Trophoblast cell (in vitro differentiated cells and primary cell): ENCODE results near the gene RBM33.

Experiments used
- DNase-seq, 2 donors: peaks; one replicate each; pipeline ENCODE4 v3.0.0-alpha.2; 2016
- H2AFZ ChIP-seq: 2 replicates; pipeline ENCODE4 v1.6.1; 2013; ENCODE audit warnings: low read length, moderate library complexity, mild to moderate bottlenecking; ENCODE audit not compliant: insufficient read depth, poor library complexity
- H2AK5ac ChIP-seq: 2 replicates; pipeline ENCODE4 v1.6.1; 2013; ENCODE audit warnings: mild to moderate bottlenecking, low read length
- H2BK120ac ChIP-seq: 2 replicates; pipeline ENCODE4 v1.6.1; 2013; ENCODE audit warnings: low read length, mild to moderate bottlenecking, moderate library complexity; ENCODE audit not compliant: insufficient read depth, poor library complexity
- H2BK12ac ChIP-seq: 2 replicates; pipeline ENCODE4 v1.6.1; 2013; ENCODE audit warnings: mild to moderate bottlenecking, low read length, moderate library complexity
- H2BK5ac ChIP-seq: 2 replicates; pipeline ENCODE4 v1.6.1; 2013; ENCODE audit warnings: low read length, low read depth, moderate library complexity, mild to moderate bottlenecking; ENCODE audit not compliant: poor library complexity
- H3K14ac ChIP-seq: 2 replicates; pipeline ENCODE4 v1.6.1; 2013; ENCODE audit warnings: mild to moderate bottlenecking, low read length
- H3K18ac ChIP-seq: 2 replicates; pipeline ENCODE4 v1.6.1; 2013; ENCODE audit warnings: mild to moderate bottlenecking, low read length
- H3K23ac ChIP-seq: 2 replicates; pipeline ENCODE4 v1.6.1; 2013; ENCODE audit warnings: low read length
- H3K27ac ChIP-seq: 2 replicates; pipeline ENCODE4 v1.5.1; 2013; ENCODE audit warnings: low read depth, mild to moderate bottlenecking, inconsistent platforms, low read length, moderate library complexity
- H3K27me3 ChIP-seq: 2 replicates; pipeline ENCODE4 v1.6.1; 2013; ENCODE audit warnings: inconsistent platforms, mild to moderate bottlenecking, low read length, moderate library complexity; ENCODE audit not compliant: insufficient read depth
- H3K36me3 ChIP-seq, 2 experiments: 1 replicate in 1 of 2; 2 replicates in 1 of 2; pipeline ENCODE4 v1.6.1; 2013; ENCODE audit warnings: low read length in 2 of 2, mild to moderate bottlenecking in 2 of 2, moderate library complexity in 1 of 2; ENCODE audit not compliant: insufficient read depth in 2 of 2, control insufficient read depth in 1 of 2
- H3K4ac ChIP-seq: 2 replicates; pipeline ENCODE4 v1.6.1; 2013; ENCODE audit warnings: low read depth, mild to moderate bottlenecking, low read length, moderate library complexity
- H3K4me1 ChIP-seq, 2 experiments: 1 replicate in 1 of 2; 2 replicates in 1 of 2; pipeline ENCODE4 v1.6.1; 2013; ENCODE audit warnings: low read length in 2 of 2, mild to moderate bottlenecking in 2 of 2, moderate library complexity in 1 of 2; ENCODE audit not compliant: insufficient read depth in 2 of 2, control insufficient read depth in 1 of 2
- H3K4me2 ChIP-seq: 2 replicates; pipeline ENCODE4 v1.6.1; 2013; ENCODE audit warnings: inconsistent platforms, mild to moderate bottlenecking, low read length, moderate library complexity
- H3K4me3 ChIP-seq: 2 replicates; pipeline ENCODE4 v1.5.1; 2013; ENCODE audit warnings: mild to moderate bottlenecking, low read depth, low read length, inconsistent platforms
- H3K79me1 ChIP-seq: one replicate; pipeline ENCODE4 v1.6.1; 2013; ENCODE audit warnings: low read length
- H3K79me2 ChIP-seq: 2 replicates; pipeline ENCODE4 v1.6.1; 2013; ENCODE audit warnings: low read length, mild to moderate bottlenecking; ENCODE audit not compliant: control insufficient read depth, insufficient read depth, poor library complexity
- H3K9ac ChIP-seq: 2 replicates; pipeline ENCODE4 v1.6.1; 2013; ENCODE audit warnings: mild to moderate bottlenecking, low read length
- H3K9me3 ChIP-seq: 2 replicates; pipeline ENCODE4 v1.6.1; 2013; ENCODE audit warnings: low read depth, mild to moderate bottlenecking, control low read depth, inconsistent platforms, low read length; ENCODE audit not compliant: insufficient read depth
- H4K12ac ChIP-seq: 2 replicates; pipeline ENCODE4 v1.6.1; 2013; ENCODE audit warnings: low read depth, mild to moderate bottlenecking, low read length, moderate library complexity
- H4K8ac ChIP-seq: 2 replicates; pipeline ENCODE4 v1.6.1; 2013; ENCODE audit warnings: low read depth, mild to moderate bottlenecking, low read length, moderate library complexity
- H4K91ac ChIP-seq: one replicate; pipeline ENCODE4 v1.6.1; 2013; ENCODE audit warnings: low read depth, mild to moderate bottlenecking, low read length, moderate library complexity
- WGBS: extraction: QIAGEN DNeasy Blood & Tissue Kit; methylation state at CpG from one replicate; pipeline ENCODE4 v1.1.7; 2013; ENCODE audit warnings: missing lambda C conversion rate; ENCODE audit not compliant: insufficient read length, insufficient coverage; ENCODE audit errors: extremely low coverage; 5-methylcytosine and 5-hydroxymethylcytosine counted together

RBM33 gene

GRCh38 chr7:155795401-155795800 lies 150.9 kb downstream of the RBM33 start:
- Histone ChIP-seq H3K9me3 (peaks cover 14% of the 10 kb centered on the region), H3K79me2 (no peaks in the 10 kb centered on the region), H4K8ac (no peak overlapping the region), H3K9ac (no peak overlapping the region), H3K23ac (no peak overlapping the region), H3K18ac (no peak overlapping the region), H2AFZ (no peak overlapping the region), H2BK12ac (no peak overlapping the region), H3K14ac (no peak overlapping the region), H3K79me1 (no peaks in the 10 kb centered on the region), H2BK120ac (no peak overlapping the region), H2BK5ac (no peak overlapping the region), H3K4me3 (no peak overlapping the region), H2AK5ac (no peak overlapping the region), H3K27me3 (peaks cover 5% of the 10 kb centered on the region), H3K36me3 (no peaks in the 10 kb centered on the region), H3K27ac (no peak overlapping the region), H4K12ac (no peak overlapping the region), H4K91ac (no peak overlapping the region), H3K4me2 (no peak overlapping the region), H3K4ac (no peak overlapping the region), H3K4me1 (peaks cover 0 to 2% of the 10 kb centered on the region in 2 experiments)
- WGBS = no CpG with 5 or more reads among the region's 7 CpGs
- no peak for DNase-seq

- Histone ChIP-seq H3K27me3 (peaks cover 10% of the 10 kb centered on the region), H3K4me1 (peaks cover 0 to 2% of the 10 kb centered on the region in 2 experiments), H3K27ac (no peak overlapping the region), H2BK120ac (no peak overlapping the region), H3K23ac (no peak overlapping the region), H4K12ac (no peak overlapping the region), H4K8ac (no peak overlapping the region), H3K9me3 (peaks cover 14% of the 10 kb centered on the region), H3K14ac (no peak overlapping the region), H2AK5ac (no peak overlapping the region), H2BK12ac (no peak overlapping the region), H3K4me2 (no peak overlapping the region), H3K9ac (no peak overlapping the region), H4K91ac (no peak overlapping the region), H2BK5ac (no peak overlapping the region), H3K36me3 (no peaks in the 10 kb centered on the region), H3K79me2 (no peaks in the 10 kb centered on the region), H3K79me1 (no peaks in the 10 kb centered on the region), H3K18ac (no peak overlapping the region), H3K4me3 (no peak overlapping the region), H3K4ac (no peak overlapping the region), H2AFZ (no peak overlapping the region)
- WGBS = no CpG with 5 or more reads among the region's 8 CpGs
- DNase-seq = no peak
These were observed 151.5 kb downstream of the RBM33 start for GRCh38 chr7:155795951-155796350.

GRCh38 chr7:155796381-155797261 lies 152.2 kb downstream of the RBM33 start:
- Histone ChIP-seq H3K4me3 (no peak overlapping the region), H3K4ac (no peak overlapping the region), H3K9me3 (peaks cover 14% of the 10 kb centered on the region), H2BK5ac (no peak overlapping the region), H3K79me2 (no peaks in the 10 kb centered on the region), H4K91ac (no peak overlapping the region), H2BK12ac (no peak overlapping the region), H3K27me3 (peaks cover 15% of the 10 kb centered on the region), H4K8ac (no peak overlapping the region), H3K4me2 (peak overlapping the region; percentile 38), H3K14ac (no peak overlapping the region), H3K23ac (no peak overlapping the region), H2AFZ (no peak overlapping the region), H3K79me1 (no peaks in the 10 kb centered on the region), H3K18ac (no peak overlapping the region), H2BK120ac (no peak overlapping the region), H3K27ac (no peak overlapping the region), H3K4me1 (peaks cover 0 to 2% of the 10 kb centered on the region in 2 experiments), H3K36me3 (no peaks in the 10 kb centered on the region), H4K12ac (peak overlapping the region; percentile 26), H3K9ac (no peak overlapping the region), H2AK5ac (no peak overlapping the region)
- peak in 1 of 2 donors; percentile 60 for DNase-seq
- no CpG with 5 or more reads among the region's 60 CpGs for WGBS

GRCh38 chr7:155797262-155798250 lies 153.1 kb downstream of the RBM33 start:
- Histone ChIP-seq H4K12ac (no peak overlapping the region), H3K14ac (no peak overlapping the region), H4K8ac (no peak overlapping the region), H3K27me3 (peaks cover 15% of the 10 kb centered on the region), H3K4me2 (no peak overlapping the region), H3K4me3 (no peak overlapping the region), H3K18ac (no peak overlapping the region), H2BK120ac (no peak overlapping the region), H3K9me3 (peaks cover 14% of the 10 kb centered on the region), H3K36me3 (no peaks in the 10 kb centered on the region), H3K27ac (no peak overlapping the region), H3K79me1 (no peaks in the 10 kb centered on the region), H3K4me1 (peaks cover 0 to 2% of the 10 kb centered on the region in 2 experiments), H3K23ac (no peak overlapping the region), H2AK5ac (no peak overlapping the region), H2BK12ac (no peak overlapping the region), H4K91ac (no peak overlapping the region), H3K79me2 (no peaks in the 10 kb centered on the region), H3K4ac (no peak overlapping the region), H2BK5ac (no peak overlapping the region), H2AFZ (no peak overlapping the region), H3K9ac (no peak overlapping the region)
- no CpG with 5 or more reads among the region's 38 CpGs for WGBS
- peak in 1 of 2 donors; percentile 45 for DNase-seq
